Liver (tissue), 9 donors: Measurements from ENCODE around the gene TSPAN12. TPM values are rescaled to one million over a fixed set of nuclear protein-coding genes. Genes with fewer than 3 reads are reported as not detected.

Source experiments
- DNase-seq: peaks from one replicate; pipeline ENCODE4 v3.0.0-alpha.2; 2017; ENCODE audit warnings: low spot score
- H3K27ac ChIP-seq, 2 donors: one replicate each; pipeline ENCODE4 v1.7.0; 2013; ENCODE audit warnings: inconsistent platforms in 2 of 2, low read length in 2 of 2, control low read depth in 1 of 2, low read depth in 1 of 2, mild to moderate bottlenecking in 1 of 2
- H3K27me3 ChIP-seq, 4 donors: one replicate each; pipeline versions ENCODE4 v1.6.1 to v1.7.0; 2013; ENCODE audit warnings: low read length in 3 of 4, inconsistent platforms in 1 of 4, mild to moderate bottlenecking in 1 of 4, moderate library complexity in 1 of 4; ENCODE audit not compliant: control insufficient read depth in 4 of 4, insufficient read depth in 4 of 4
- H3K36me3 ChIP-seq, 4 donors: one replicate each; pipeline versions ENCODE4 v1.6.1 to v1.7.0; 2013; ENCODE audit warnings: low read length in 3 of 4, mild to moderate bottlenecking in 3 of 4, low read depth in 1 of 4, moderate library complexity in 1 of 4; ENCODE audit not compliant: control insufficient read depth in 4 of 4, insufficient read depth in 3 of 4
- H3K4me1 ChIP-seq, 4 donors: one replicate each; pipeline versions ENCODE4 v1.6.1 to v1.7.0; 2013; ENCODE audit warnings: low read length in 3 of 4, mild to moderate bottlenecking in 3 of 4, moderate library complexity in 1 of 4; ENCODE audit not compliant: control insufficient read depth in 4 of 4, insufficient read depth in 4 of 4
- H3K4me3 ChIP-seq, 3 donors: one replicate each; pipeline versions ENCODE4 v1.6.1 to v1.7.0; 2013; ENCODE audit warnings: low read length in 3 of 3, control low read depth in 1 of 3, low read depth in 1 of 3, mild to moderate bottlenecking in 1 of 3
- H3K9ac ChIP-seq, 2 donors: one replicate each; pipeline ENCODE4 v1.7.0; 2013; ENCODE audit warnings: low read length in 2 of 2, mild to moderate bottlenecking in 2 of 2, moderate library complexity in 2 of 2, control low read depth in 1 of 2, low read depth in 1 of 2
- H3K9me3 ChIP-seq, 4 donors: one replicate each; pipeline versions ENCODE4 v1.6.1 to v1.7.0; 2013; ENCODE audit warnings: low read length in 3 of 4; ENCODE audit not compliant: control insufficient read depth in 4 of 4
- EGR1 ChIP-seq, 2 donors: IDR thresholded peaks; 2 replicates each; pipeline ENCODE4 v1.6.1; 2016 to 2018; ENCODE audit warnings: antibody characterized with exemption in 2 of 2, low read depth in 2 of 2
- FOXA1 ChIP-seq: IDR thresholded peaks from 2 replicates; pipeline ENCODE4 v1.6.1; 2016; ENCODE audit warnings: antibody characterized with exemption
- FOXA2 ChIP-seq: IDR thresholded peaks from 2 replicates; pipeline ENCODE4 v1.6.1; 2016; ENCODE audit warnings: antibody characterized with exemption
- GABPA ChIP-seq, 2 donors: IDR thresholded peaks in 1 of 2; conservative IDR thresholded peaks in 1 of 2; 2 replicates each; pipeline ENCODE4 v1.6.1; 2016; ENCODE audit warnings: antibody characterized with exemption in 2 of 2, mild to moderate bottlenecking in 1 of 2, moderate library complexity in 1 of 2
- HNF4A ChIP-seq, 2 donors: conservative IDR thresholded peaks; 2 replicates each; pipeline ENCODE4 v1.6.1; 2016; ENCODE audit warnings: antibody characterized with exemption in 2 of 2, mild to moderate bottlenecking in 2 of 2
- HNF4G ChIP-seq: IDR thresholded peaks from 2 replicates; pipeline ENCODE4 v1.6.1; 2016; ENCODE audit warnings: antibody characterized with exemption
- JUND ChIP-seq, 2 donors: IDR thresholded peaks; 2 replicates each; pipeline ENCODE4 v1.6.1; 2016; ENCODE audit warnings: antibody characterized with exemption in 2 of 2
- MAX ChIP-seq: IDR thresholded peaks from 2 replicates; pipeline ENCODE4 v1.6.1; 2016; ENCODE audit warnings: antibody characterized with exemption
- NR2F2 ChIP-seq: IDR thresholded peaks from 2 replicates; pipeline ENCODE4 v1.6.1; 2016; ENCODE audit warnings: antibody characterized with exemption
- RAD21 ChIP-seq, 2 donors: IDR thresholded peaks; 2 replicates each; pipeline ENCODE4 v1.6.1; 2016; ENCODE audit warnings: antibody characterized with exemption in 2 of 2, mild to moderate bottlenecking in 2 of 2
- RXRA ChIP-seq, 2 donors: IDR thresholded peaks; 2 replicates each; pipeline ENCODE4 v1.6.1; 2017 to 2018; ENCODE audit warnings: antibody characterized with exemption in 2 of 2, mild to moderate bottlenecking in 1 of 2
- SP1 ChIP-seq: IDR thresholded peaks from 2 replicates; pipeline ENCODE4 v1.6.1; 2018; ENCODE audit warnings: antibody characterized with exemption, mild to moderate bottlenecking
- TAF1 ChIP-seq: conservative IDR thresholded peaks from 2 replicates; pipeline ENCODE4 v1.6.1; 2016; ENCODE audit warnings: antibody characterized with exemption, mild to moderate bottlenecking
- YY1 ChIP-seq: IDR thresholded peaks from 2 replicates; pipeline ENCODE4 v1.6.1; 2016; ENCODE audit warnings: antibody characterized with exemption, mild to moderate bottlenecking
- WGBS: extraction: QIAGEN DNeasy Blood & Tissue Kit; methylation state at CpG from one replicate; pipeline ENCODE4 v1.1.7; 2013; 5-methylcytosine and 5-hydroxymethylcytosine counted together
- polyA plus RNA-seq, 2 donors: library from polyadenylated mRNA; stranded (reverse) in 1 of 2; unstranded in 1 of 2; fragments of 200-250 nt in 1 of 2; fragments of >200 nt in 1 of 2; fragmentation: Nextera tagmentation in 1 of 2; extraction: Ambion mirVana in 1 of 2; gene quantifications; one replicate each; pipeline versions ENCODE4 v1.2.1 to v1.2.3, GENCODE V29; 2013 to 2015
- total RNA-seq, 2 donors: library from RNA; depleted of rRNA; stranded (reverse); fragments of >200 nt; gene quantifications; one replicate each; pipeline ENCODE4 v1.2.3, GENCODE V29; 2014
- TF ChIP-seq, protein P1 (sequence below): IDR thresholded peaks from 2 replicates; pipeline ENCODE4 v1.6.1; 2016; ENCODE audit warnings: antibody characterized with exemption
- TF ChIP-seq, protein P2 (sequence below): fragments of 150-350 bp; IDR thresholded peaks from 2 replicates; pipeline ENCODE4 v1.5.1; 2017; ENCODE audit warnings: improper control_type of control experiment, low read depth, low read length; ENCODE audit not compliant: missing input control
- TF ChIP-seq, protein P3 (sequence below): IDR thresholded peaks from 2 replicates; pipeline ENCODE4 v1.6.1; 2016; ENCODE audit warnings: antibody characterized with exemption, mild to moderate bottlenecking
- TF ChIP-seq, protein P4 (sequence below): IDR thresholded peaks from 2 replicates; pipeline ENCODE4 v1.6.1; 2016; ENCODE audit warnings: antibody characterized with exemption
- donor health status: healthy.
- donor health status: healthy.
- donor health status: healthy.
- donor health status: healthy.
- donor health status: healthy.

The TSPAN12 gene
- total and polyA plus RNA-seq, 4 donors = 10.6 to 21.5 (median 14.9) TPM

- Histone ChIP-seq H3K9me3 (no peaks in the 10 kb centered on the region), H3K9ac (no peak overlapping the region), H3K27me3 (no peaks in the 10 kb centered on the region), H3K4me1 (no peaks in the 10 kb centered on the region), H3K36me3 (no peaks in the 10 kb centered on the region), H3K27ac (no peak overlapping the region), H3K4me3 (no peak overlapping the region)
- WGBS = 77% methylated on average over 2 of the region's 2 CpGs
- TF ChIP-seq, protein P1, sequence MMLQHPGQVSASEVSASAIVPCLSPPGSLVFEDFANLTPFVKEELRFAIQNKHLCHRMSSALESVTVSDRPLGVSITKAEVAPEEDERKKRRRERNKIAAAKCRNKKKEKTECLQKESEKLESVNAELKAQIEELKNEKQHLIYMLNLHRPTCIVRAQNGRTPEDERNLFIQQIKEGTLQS = no peak
- no peak for TF ChIP-seq FOXA2
- TF ChIP-seq EGR1 (IDR thresholded peaks at IDR 0.05; ENCODE audit: low read depth in 2 of 2) = no peak
- no peak for TF ChIP-seq YY1
- no peak for TF ChIP-seq TAF1
- no peak for TF ChIP-seq JUND (IDR thresholded peaks at IDR 0.05)
- no peak for TF ChIP-seq SP1
- TF ChIP-seq, protein P2, sequence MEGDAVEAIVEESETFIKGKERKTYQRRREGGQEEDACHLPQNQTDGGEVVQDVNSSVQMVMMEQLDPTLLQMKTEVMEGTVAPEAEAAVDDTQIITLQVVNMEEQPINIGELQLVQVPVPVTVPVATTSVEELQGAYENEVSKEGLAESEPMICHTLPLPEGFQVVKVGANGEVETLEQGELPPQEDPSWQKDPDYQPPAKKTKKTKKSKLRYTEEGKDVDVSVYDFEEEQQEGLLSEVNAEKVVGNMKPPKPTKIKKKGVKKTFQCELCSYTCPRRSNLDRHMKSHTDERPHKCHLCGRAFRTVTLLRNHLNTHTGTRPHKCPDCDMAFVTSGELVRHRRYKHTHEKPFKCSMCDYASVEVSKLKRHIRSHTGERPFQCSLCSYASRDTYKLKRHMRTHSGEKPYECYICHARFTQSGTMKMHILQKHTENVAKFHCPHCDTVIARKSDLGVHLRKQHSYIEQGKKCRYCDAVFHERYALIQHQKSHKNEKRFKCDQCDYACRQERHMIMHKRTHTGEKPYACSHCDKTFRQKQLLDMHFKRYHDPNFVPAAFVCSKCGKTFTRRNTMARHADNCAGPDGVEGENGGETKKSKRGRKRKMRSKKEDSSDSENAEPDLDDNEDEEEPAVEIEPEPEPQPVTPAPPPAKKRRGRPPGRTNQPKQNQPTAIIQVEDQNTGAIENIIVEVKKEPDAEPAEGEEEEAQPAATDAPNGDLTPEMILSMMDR = no peak
- TF ChIP-seq RXRA (IDR thresholded peaks at IDR 0.05) = no peak
- no peak for TF ChIP-seq HNF4G
- TF ChIP-seq FOXA1 = no peak
- TF ChIP-seq RAD21 (IDR thresholded peaks at IDR 0.05) = no peak
- TF ChIP-seq, protein P3, sequence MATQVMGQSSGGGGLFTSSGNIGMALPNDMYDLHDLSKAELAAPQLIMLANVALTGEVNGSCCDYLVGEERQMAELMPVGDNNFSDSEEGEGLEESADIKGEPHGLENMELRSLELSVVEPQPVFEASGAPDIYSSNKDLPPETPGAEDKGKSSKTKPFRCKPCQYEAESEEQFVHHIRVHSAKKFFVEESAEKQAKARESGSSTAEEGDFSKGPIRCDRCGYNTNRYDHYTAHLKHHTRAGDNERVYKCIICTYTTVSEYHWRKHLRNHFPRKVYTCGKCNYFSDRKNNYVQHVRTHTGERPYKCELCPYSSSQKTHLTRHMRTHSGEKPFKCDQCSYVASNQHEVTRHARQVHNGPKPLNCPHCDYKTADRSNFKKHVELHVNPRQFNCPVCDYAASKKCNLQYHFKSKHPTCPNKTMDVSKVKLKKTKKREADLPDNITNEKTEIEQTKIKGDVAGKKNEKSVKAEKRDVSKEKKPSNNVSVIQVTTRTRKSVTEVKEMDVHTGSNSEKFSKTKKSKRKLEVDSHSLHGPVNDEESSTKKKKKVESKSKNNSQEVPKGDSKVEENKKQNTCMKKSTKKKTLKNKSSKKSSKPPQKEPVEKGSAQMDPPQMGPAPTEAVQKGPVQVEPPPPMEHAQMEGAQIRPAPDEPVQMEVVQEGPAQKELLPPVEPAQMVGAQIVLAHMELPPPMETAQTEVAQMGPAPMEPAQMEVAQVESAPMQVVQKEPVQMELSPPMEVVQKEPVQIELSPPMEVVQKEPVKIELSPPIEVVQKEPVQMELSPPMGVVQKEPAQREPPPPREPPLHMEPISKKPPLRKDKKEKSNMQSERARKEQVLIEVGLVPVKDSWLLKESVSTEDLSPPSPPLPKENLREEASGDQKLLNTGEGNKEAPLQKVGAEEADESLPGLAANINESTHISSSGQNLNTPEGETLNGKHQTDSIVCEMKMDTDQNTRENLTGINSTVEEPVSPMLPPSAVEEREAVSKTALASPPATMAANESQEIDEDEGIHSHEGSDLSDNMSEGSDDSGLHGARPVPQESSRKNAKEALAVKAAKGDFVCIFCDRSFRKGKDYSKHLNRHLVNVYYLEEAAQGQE = no peak
- TF ChIP-seq NR2F2 = no peak
- no peak for TF ChIP-seq MAX
- no peak for TF ChIP-seq GABPA (IDR thresholded peaks at IDR 0.05 in 1 of 2, conservative IDR thresholded peaks at IDR 0.05 in 1 of 2)
- TF ChIP-seq, protein P4, sequence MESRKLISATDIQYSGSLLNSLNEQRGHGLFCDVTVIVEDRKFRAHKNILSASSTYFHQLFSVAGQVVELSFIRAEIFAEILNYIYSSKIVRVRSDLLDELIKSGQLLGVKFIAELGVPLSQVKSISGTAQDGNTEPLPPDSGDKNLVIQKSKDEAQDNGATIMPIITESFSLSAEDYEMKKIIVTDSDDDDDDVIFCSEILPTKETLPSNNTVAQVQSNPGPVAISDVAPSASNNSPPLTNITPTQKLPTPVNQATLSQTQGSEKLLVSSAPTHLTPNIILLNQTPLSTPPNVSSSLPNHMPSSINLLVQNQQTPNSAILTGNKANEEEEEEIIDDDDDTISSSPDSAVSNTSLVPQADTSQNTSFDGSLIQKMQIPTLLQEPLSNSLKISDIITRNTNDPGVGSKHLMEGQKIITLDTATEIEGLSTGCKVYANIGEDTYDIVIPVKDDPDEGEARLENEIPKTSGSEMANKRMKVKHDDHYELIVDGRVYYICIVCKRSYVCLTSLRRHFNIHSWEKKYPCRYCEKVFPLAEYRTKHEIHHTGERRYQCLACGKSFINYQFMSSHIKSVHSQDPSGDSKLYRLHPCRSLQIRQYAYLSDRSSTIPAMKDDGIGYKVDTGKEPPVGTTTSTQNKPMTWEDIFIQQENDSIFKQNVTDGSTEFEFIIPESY = no peak
- TF ChIP-seq HNF4A (conservative IDR thresholded peaks at IDR 0.05) = no peak
- DNase-seq = no peak
These were observed 19.0 kb upstream of the TSPAN12 start for GRCh38 chr7:120876922-120877321.
